Activated T-cell treated with anti-CD3 and anti-CD28 coated beads, Interleukin-2, amount 50 U/mL, for 1 hour (primary cell): ENCODE measurements around the gene RING1.

Experiments used
- DNase-seq: peaks from one replicate; pipeline ENCODE4 v3.0.0-alpha.2; 2020

Gene RING1

GRCh38 chr6:33249732-33250630, 41.7 kb downstream of the RING1 start:
- DNase-seq: no peak

- no peak for DNase-seq
Measured at GRCh38 chr6:33250731-33251130, 42.4 kb downstream of the RING1 start.

- DNase-seq: no peak
Measured at GRCh38 chr6:33251395-33252012, 43.2 kb downstream of the RING1 start.

- no peak for DNase-seq
Measured at GRCh38 chr6:33252759-33253158, 44.5 kb downstream of the RING1 start.

GRCh38 chr6:33254591-33254990, 46.3 kb downstream of the RING1 start:
- no peak for DNase-seq

- no peak for DNase-seq
Measured at GRCh38 chr6:33259032-33259431, 50.7 kb downstream of the RING1 start.
